AG09319 (cell line): ENCODE data around the gene ZNF519.
"Not testable (repeated sequence)": the region's sequence is repeated elsewhere in the genome, so short reads cannot be mapped to it uniquely, and the experiment has no call there.

Source experiments
- DNase-seq: peaks from one replicate; pipeline ENCODE4 v3.0.0-alpha.2; 2010; ENCODE audit warnings: low read depth; ENCODE audit errors: extremely low read depth
- TF ChIP-seq, protein P1 (sequence below): IDR thresholded peaks from 2 replicates; pipeline ENCODE4 v1.5.1; 2011; ENCODE audit warnings: low read depth, mild to moderate bottlenecking, inconsistent platforms, low read length, moderate library complexity

Gene ZNF519

DNA sequence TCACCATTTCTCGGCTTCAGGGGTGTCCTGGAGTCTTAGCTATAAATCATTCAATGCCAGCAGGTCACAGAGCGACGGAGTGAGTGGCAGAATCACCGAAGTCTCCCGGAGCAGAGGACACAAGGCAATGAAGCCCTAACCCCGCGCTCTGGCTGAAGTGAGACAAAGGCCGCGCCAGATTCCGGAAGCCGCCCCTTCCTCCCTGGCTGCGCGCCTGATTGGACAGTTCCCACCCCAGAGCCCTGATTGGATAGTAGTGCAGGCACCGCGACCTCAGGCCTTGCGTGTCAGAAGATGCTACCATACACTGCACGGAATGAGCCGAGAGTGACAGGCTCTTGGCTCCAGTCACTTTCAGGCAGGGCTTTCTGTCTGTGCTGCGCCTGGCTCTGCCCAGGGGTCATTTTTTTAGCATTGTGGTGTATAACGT lies at the start of gene ZNF519:
Gene ZNF519 (minus strand): TSS at position 165 of the 430 bp plus-strand sequence. CDS start 158 bp downstream, at position 7.
- DNase-seq, result peak; percentile 87

DNA sequence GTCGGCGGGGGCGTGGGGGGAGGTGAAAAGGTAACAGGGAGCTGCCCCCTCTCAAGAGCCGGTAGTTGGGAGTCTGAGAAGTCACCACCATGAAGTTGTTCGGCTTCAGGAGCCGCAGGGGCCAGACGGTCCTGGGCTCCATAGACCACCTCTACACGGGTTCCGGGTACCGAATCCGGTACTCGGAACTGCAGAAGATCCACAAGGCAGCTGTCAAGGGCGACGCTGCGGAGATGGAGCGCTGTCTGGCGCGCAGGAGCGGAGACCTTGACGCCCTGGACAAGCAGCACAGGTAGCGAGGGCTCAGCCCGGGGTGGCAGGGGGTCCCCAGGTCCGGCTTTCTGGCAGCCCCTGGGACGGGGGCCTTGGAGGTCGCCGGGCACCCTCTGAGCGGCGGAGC lies 47.1 kb upstream of the ZNF519 start:
- TF ChIP-seq, protein P1, sequence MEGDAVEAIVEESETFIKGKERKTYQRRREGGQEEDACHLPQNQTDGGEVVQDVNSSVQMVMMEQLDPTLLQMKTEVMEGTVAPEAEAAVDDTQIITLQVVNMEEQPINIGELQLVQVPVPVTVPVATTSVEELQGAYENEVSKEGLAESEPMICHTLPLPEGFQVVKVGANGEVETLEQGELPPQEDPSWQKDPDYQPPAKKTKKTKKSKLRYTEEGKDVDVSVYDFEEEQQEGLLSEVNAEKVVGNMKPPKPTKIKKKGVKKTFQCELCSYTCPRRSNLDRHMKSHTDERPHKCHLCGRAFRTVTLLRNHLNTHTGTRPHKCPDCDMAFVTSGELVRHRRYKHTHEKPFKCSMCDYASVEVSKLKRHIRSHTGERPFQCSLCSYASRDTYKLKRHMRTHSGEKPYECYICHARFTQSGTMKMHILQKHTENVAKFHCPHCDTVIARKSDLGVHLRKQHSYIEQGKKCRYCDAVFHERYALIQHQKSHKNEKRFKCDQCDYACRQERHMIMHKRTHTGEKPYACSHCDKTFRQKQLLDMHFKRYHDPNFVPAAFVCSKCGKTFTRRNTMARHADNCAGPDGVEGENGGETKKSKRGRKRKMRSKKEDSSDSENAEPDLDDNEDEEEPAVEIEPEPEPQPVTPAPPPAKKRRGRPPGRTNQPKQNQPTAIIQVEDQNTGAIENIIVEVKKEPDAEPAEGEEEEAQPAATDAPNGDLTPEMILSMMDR, result no peak
- no peak for DNase-seq

DNA sequence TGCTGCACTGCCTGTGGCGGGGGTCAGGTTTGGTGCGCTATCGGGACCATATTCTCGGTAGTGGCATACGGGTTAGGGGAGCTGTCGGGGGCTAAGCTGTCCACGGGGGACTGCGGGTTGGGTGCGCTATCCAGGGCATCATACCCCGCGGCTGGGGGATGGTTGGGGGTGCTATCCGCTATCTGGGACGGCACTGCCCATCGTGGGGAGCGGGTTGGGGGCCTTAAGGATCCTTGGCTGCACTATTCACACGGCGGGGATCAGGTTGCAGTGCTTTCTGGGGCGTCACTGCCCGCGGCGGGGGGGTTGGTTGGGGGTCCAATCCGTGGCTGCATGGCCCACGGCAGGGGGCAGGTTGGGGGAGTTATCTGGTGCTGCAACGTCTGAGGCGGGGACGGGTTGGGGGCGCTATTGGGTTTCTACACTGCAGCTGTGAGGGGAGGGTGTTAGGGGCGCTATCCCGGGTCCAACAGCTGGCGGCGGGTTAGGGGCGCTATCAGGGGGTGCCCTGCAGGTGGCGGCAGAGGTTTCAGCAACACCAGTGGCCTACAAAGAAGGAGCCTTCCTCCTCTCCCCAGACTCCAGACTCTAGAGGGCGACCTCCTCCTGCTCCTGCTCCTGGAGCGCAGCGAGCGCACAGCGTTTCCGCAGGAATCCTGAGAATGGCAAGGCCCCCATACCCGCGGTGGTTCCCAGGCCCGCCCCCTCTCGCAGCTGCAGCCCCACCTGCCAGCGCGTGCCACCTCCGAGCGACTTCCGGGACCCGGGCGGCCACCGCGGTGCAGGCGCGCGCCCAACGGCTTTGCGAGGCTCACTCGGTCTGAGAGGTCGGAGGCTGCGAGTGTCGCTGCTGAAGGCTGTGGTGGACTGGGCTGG lies 46.3 kb upstream of the ZNF519 start:
- peak; percentile 24 for DNase-seq
- TF ChIP-seq, protein P1, result peak; percentile 61

DNA sequence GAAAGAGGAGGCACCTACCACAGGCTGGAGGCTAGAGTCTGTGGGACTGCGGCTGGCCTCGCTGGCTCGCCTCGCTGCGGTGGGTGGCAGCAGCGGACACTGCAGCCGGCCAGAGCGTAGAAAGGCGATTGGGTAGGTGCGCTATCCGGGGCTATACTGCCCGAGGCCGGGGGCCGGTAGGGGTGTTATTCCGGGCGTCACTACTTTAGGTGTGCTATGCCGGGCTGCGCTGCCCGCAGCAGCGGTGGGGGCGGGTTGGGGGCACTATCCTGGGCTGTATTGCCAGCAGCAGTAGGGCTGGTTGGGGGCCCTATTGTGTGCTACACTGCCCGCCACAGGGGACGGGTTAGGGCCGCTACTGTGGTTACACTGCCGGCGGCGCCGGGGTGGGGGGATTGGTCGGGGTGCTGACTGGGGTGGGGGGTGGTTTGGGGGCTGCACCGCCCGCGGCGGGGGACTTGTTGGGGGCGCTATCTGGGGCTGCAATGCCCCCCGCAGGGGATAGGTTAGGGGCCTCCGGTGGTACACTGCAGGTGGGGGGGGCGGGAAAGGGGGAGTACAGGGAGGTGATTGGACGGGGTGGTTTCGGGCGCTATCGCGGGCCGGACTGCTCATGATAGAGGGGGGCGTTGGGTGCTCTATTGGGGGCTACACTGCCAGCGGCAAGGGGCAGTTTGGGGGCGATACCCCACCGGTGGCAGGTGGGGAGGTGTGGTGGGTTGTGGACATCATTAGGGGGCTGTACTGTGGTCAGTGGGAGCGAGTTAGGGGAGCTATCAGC lies 45.5 kb upstream of the ZNF519 start:
- DNase-seq, result not testable (repeated sequence)

DNA sequence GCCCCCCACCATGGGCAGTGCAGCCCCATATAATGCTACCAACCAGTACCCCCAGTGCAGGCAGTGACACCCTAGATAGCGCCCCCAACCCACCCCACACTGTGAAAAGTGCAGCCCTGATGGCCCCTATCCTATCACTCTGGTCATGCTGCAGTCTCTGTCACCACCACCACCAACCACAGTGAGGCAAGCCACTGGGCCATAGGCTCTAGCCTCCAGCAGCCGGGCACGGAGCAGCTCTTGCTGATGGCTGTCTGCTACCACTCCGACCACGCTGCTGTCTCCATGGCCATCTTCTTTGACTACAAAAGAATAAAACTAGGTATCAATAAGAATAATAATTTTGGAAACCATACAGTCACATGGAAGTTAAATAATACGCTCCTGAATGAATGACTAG lies 43.2 kb upstream of the ZNF519 start:
- DNase-seq, result not testable (repeated sequence)

DNA sequence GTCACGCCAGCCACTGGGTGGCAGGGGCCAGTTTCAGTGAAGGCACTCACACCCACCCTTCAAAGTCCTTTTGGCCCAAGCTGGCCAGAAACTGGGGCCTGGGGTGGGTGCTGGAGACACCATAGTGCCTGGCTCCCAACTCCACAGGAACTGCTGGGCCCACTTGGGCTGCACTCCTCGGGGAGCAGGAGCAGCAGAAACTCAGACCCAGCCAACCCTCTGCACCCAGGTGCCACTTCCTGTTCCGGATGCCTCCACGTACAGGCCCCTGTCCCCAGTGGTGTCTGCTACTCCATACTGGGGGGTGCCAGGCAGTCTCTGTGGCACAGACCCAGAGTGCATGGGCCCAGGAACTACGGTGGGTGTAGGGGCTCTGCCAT lies 42.5 kb upstream of the ZNF519 start:
- no peak for DNase-seq
- TF ChIP-seq, protein P1, result no peak

DNA sequence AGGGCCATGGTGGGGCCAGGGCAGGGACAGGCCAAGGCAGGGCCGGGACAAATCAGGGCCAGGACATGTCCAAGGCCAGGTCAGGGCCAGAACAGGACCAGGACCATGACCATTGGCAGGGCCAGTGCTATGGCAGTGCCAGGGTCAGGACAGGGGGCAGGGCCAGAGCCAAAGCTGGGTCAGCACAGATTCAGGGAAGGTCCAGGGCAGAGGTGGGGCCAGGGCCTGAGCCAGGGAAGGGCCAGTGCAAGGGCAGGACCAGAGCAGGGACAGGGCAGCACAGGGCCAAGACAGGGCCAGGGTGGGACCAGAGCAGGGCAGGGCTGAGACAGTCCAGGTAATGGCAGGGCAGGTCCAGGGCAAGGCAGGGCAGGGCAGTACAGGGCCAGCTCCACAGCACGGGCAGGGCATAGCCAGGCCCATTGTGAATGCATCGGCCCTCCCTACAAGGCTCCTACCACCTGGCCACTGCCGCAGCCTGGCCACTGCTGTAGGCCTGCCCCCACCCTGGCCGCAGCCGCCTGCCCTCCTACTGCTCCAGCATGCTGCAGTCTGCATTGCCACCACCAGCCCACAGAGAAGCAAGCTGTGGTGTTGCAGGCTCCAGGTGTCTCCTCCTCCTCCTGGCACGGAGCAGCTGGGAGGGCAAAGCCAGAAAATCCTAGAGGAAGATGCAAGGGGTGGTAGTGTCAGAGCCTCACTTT lies 41.9 kb upstream of the ZNF519 start:
- not testable (repeated sequence) for DNase-seq

DNA sequence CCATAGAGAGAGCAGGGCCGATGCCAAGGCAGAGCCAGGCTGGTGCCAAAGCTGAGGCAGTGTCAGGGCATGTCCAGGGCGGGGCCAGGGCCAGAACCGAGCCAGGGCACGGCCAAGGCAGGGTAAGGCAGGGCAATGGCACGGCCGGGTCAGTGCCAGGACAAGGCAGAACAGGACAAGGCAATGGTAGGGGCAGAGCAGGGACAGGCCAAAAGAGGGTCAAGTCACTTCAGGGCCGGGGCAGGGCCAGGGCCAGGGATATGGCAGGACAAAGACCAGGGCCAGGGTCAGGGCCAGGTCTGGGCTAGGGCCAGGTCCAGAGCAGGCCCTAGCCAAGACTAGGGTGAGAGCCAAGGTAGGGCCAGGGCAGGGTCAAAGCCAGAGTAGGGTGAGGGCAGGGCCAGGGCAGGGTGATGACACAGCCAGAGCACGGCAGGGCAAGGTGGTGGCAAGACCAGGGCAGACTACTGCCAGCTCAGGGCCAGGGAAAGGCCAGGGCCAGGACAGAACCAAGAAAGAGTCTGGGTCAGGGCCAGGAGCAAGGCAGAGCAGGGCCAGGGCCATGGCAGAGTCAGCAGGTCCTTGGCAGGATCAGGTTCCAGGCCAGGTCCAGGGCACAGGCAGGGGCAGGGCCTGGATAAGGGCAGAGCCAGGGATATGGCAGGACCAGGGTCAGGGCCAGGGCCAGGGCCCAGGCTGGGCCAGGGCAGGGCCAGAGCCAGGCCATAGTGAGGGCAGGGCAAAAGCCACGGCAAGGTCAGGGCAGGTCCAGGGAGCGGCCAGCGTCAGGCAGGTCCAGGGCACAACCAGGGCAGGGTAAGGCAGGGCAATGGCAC lies 41.1 kb upstream of the ZNF519 start:
- not testable (repeated sequence) for DNase-seq

DNA sequence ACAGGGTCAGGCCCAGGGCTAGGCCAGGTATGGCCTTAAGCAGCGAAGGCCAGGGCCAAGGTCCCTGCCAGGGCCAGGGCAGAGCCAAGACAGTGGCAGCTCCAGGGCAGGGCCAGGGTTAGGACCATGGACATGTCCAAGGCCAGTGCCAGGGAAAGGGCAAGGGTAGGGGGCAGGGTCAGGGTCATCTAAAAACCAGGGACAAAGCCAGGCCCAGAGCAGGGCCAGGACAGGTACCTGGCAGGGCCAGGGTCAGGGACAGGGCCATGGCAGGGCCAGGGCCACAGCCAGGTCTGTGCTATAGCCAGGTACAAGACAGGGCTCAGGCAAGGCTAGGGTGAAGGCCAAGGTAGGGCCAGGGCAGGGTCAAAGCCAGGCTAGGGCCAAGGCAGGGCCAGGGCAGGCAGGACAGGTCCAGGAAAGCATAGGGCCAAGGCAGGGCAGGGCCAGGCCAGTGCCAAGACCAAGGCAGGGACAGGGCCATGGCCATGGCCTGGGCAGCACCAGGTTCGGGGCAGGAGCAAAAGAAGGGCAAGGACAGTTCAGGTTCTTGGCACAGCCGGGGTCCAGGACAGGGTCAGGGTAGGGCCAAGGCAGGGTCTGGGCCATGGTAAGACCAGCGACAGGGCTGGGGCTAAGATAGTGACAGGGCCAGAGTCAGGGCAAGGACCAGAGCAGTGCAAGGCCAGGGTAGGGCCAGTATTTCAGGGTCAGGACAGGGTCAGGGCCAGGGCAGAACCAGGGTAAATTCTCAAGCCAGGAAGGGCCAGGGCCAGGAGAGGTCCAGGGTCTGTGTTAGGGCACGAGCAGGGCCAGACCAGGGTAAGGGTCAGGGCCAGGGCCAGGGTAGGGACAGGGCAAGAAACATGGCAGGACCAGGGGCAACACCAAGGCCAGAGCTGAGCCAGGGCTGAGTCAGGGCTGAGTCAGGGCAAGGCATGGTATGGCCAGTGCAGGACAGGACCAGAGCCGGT lies 40.2 kb upstream of the ZNF519 start:
- DNase-seq, result not testable (repeated sequence)

DNA sequence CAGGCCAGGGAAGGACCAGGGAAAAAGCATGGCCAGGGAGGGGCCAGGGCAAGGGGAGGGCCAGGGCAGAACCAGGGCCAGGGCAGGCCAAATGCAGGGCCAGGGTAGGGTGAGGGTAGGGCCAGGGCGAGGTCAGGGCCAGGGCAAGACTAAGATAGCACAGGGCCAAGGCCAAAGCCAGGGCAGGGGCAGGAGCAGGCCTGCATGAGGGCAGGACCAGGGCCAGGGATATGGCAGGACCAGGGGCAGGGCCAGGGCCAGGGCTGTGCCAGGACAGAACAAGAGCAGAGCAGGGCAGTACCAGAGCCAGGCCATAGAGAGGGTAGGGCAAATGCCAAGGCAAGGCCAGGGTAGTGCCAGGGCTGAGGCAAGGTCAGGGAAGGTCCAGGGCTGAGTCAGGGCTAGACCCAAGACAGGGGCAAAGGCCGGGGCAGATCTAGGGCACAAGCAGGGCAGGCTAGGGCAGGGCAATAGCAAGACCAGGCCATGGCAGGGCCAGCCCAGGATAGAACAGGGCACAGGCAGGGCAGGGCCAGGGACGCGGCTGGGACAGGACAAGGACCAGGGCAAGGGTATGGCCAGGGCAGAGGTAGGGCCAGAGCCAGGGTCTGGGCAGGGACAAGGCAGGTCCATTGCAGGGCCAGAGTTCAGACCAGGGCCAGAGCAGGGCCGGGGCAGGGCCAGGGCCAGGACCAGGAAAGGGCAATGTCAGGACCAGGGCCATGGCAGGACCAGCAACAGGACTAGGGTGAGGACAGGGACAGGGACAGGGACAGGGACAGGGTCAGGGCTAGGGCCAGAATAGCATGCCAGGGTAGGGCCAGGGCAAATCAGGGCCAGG lies 39.3 kb upstream of the ZNF519 start:
- DNase-seq, result not testable (repeated sequence)

DNA sequence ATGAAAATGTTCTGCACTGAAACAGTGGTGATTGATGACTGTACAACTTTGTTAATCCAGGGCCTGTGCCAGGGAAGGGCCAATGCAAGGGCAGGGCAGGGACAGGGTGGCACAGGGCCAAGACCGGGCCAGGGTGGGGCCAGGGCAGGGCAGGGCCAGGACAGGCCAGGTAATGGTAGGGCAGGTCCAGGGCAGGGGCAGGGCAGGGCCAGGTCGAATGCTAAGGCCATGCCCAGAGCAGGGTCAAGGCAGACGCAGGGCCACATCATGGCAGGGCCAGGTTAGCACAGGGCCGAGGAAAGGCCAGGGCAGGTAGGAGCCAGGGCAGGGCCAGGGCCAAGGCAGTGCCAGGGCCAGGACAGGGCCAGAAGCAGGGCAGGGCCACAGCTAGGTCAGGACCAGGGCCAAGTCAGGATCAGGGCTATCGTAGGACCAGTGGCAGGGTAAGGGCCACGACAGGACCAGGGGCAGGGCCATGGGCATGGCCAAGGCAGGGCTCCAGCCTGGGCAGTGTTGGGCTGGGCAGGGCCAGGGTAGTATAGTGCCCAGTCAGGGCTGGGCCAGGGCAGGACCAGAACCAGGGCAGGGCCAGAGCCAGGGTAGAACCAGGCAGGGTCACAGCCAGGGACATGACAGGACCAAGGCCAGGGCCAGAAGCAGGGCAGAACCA lies 38.3 kb upstream of the ZNF519 start:
- not testable (repeated sequence) for DNase-seq

DNA sequence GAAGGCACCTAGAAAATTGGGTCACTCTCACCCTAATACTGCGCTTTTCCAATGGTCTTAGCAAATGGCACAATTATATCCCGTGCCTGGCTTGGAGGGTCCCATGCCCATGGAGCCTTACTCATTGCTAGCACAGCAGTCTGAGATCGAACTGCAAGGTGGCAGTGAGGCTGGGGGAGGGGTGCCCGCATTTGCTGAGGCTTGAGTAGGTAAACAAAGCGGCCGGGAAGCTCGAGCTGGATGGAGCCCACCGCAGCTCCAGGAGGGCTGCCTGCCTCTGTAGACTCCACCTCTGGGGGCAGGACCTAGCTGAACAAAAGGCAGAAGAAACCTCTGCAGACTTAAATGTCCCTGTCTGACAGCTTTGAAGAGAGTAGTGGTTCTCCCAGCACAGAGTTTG lies 30.7 kb upstream of the ZNF519 start:
- DNase-seq, result not testable (repeated sequence)

DNA sequence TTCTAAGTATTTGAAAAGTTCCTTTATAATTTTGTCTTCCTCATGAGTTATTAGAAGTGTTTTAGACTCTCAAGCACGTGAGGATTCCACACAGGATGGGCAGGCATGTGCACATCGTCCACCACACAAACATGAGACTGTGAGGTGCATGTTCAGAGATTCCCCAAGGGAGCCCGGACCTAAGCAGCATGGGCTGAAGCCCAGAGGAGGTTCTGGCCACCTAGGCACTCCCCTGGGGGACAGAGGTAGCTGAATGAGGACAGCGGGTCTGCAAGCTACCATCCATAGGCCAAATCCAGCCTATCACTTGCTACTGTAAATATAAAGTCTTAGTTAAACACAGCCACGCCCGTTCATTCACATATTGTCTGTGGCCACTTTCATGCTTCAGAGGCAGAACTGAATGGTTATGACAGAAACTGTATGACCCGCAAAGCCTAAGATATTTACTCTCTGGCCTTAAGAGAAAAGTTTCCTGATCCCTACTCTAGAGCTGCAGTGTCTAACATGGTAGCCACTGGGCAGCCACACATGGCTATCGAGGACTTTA lies 19.4 kb upstream of the ZNF519 start:
- not testable (repeated sequence) for DNase-seq
